CD14-positive monocyte (primary cell): ENCODE results near the gene JAK1. TPM values are rescaled to one million over a fixed set of nuclear protein-coding genes. Genes with fewer than 3 reads are reported as not detected.

Experiments used
- DNase-seq, 3 donors: peaks; one replicate each; pipeline ENCODE4 v3.0.0-alpha.2; 2011 to 2022
- H2AFZ ChIP-seq: 2 replicates; pipeline ENCODE4 v1.6.0; 2012; ENCODE audit warnings: mild to moderate bottlenecking, low read depth, low read length, inconsistent platforms; ENCODE audit not compliant: insufficient read depth, poor library complexity, severe bottlenecking
- H3K27ac ChIP-seq, 2 donors: 1 replicate in 1 of 2; 2 replicates in 1 of 2; pipeline ENCODE4 v1.5.1; 2012 to 2013; ENCODE audit warnings: low read length in 2 of 2, control low read depth in 1 of 2, inconsistent platforms in 1 of 2, low read depth in 1 of 2, mild to moderate bottlenecking in 1 of 2
- H3K27me3 ChIP-seq, 2 donors: one replicate each; pipeline versions ENCODE4 v1.6.0 to v1.6.1; 2011 to 2013; ENCODE audit warnings: low read length in 2 of 2; ENCODE audit not compliant: control insufficient read depth in 2 of 2, insufficient read depth in 2 of 2
- H3K36me3 ChIP-seq, 2 donors: replicated peaks in 1 of 2; 1 replicate in 1 of 2; 2 replicates in 1 of 2; pipeline versions ENCODE4 v1.5.1 to v1.6.1; 2012 to 2013; ENCODE audit warnings: low read length in 2 of 2, control low read depth in 1 of 2, inconsistent platforms in 1 of 2, mild to moderate bottlenecking in 1 of 2; ENCODE audit not compliant: insufficient read depth in 2 of 2, control insufficient read depth in 1 of 2
- H3K4me1 ChIP-seq, 2 donors: 1 replicate in 1 of 2; 2 replicates in 1 of 2; pipeline versions ENCODE4 v1.5.1 to v1.6.1; 2012 to 2013; ENCODE audit warnings: low read length in 2 of 2, control low read depth in 1 of 2, inconsistent platforms in 1 of 2, mild to moderate bottlenecking in 1 of 2, moderate library complexity in 1 of 2; ENCODE audit not compliant: insufficient read depth in 2 of 2, control insufficient read depth in 1 of 2
- H3K4me2 ChIP-seq: replicated peaks from 2 replicates; pipeline ENCODE3; 2012; ENCODE audit warnings: low read length, moderate library complexity, mild to moderate bottlenecking; ENCODE audit not compliant: poor library complexity, severe bottlenecking; ENCODE audit errors: extremely low read depth
- H3K4me3 ChIP-seq, 3 experiments: fragments of 200-600 bp in 1 of 3; sonication (generic) in 1 of 3; replicated peaks in 1 of 3; 1 replicate in 2 of 3; 2 replicates in 1 of 3; pipeline ENCODE4 v1.5.1; 2011 to 2013; ENCODE audit warnings: low read length in 3 of 3, mild to moderate bottlenecking in 3 of 3, control low read depth in 2 of 3, low read depth in 2 of 3, inconsistent platforms in 1 of 3, moderate library complexity in 1 of 3
- H3K79me2 ChIP-seq: 2 replicates; pipeline ENCODE4 v1.6.0; 2012; ENCODE audit warnings: mild to moderate bottlenecking, control low read depth, inconsistent platforms, low read length, moderate library complexity; ENCODE audit not compliant: insufficient read depth
- H3K9ac ChIP-seq: 2 replicates; pipeline ENCODE4 v1.6.0; 2017; ENCODE audit warnings: low read length, mild to moderate bottlenecking; ENCODE audit not compliant: insufficient read depth, poor library complexity, severe bottlenecking
- H3K9me3 ChIP-seq, 2 donors: replicated peaks in 1 of 2; 1 replicate in 1 of 2; 2 replicates in 1 of 2; pipeline versions ENCODE4 v1.5.1 to v1.6.1; 2012 to 2013; ENCODE audit warnings: low read length in 2 of 2, control low read depth in 1 of 2; ENCODE audit not compliant: control insufficient read depth in 1 of 2, insufficient read depth in 1 of 2
- H4K20me1 ChIP-seq: 2 replicates; pipeline ENCODE4 v1.6.0; 2012; ENCODE audit warnings: mild to moderate bottlenecking, low read length, control low read depth, moderate library complexity; ENCODE audit not compliant: insufficient read depth
- H3K27ac Mint-ChIP-seq, 7 donors: one replicate each; pipeline ENCODE4 v1.8.0; 2020; ENCODE audit warnings: mild to moderate bottlenecking in 7 of 7, mixed read lengths in 7 of 7, moderate library complexity in 6 of 7, inconsistent platforms in 2 of 7
- H3K27me3 Mint-ChIP-seq, 3 donors: one replicate each; pipeline ENCODE4 v1.8.0; 2021 to 2022; ENCODE audit warnings: low read depth in 3 of 3, mild to moderate bottlenecking in 3 of 3, mixed read lengths in 3 of 3, moderate library complexity in 3 of 3, inconsistent platforms in 1 of 3
- H3K36me3 Mint-ChIP-seq, 2 donors: one replicate each; pipeline ENCODE4 v1.8.0; 2020; ENCODE audit warnings: mixed read lengths in 2 of 2, inconsistent platforms in 1 of 2, mild to moderate bottlenecking in 1 of 2
- H3K4me1 Mint-ChIP-seq: one replicate; pipeline ENCODE4 v1.8.0; 2020; ENCODE audit warnings: mild to moderate bottlenecking, mixed read lengths
- H3K4me3 Mint-ChIP-seq, 2 donors: one replicate each; pipeline ENCODE4 v1.8.0; 2020; ENCODE audit warnings: mild to moderate bottlenecking in 2 of 2, mixed read lengths in 2 of 2, moderate library complexity in 1 of 2
- H3K9me3 Mint-ChIP-seq, 7 donors: one replicate each; pipeline ENCODE4 v1.8.0; 2020 to 2022; ENCODE audit warnings: mixed read lengths in 7 of 7, mild to moderate bottlenecking in 6 of 7, moderate library complexity in 6 of 7, inconsistent platforms in 2 of 7
- CTCF ChIP-seq: fragments of 200-600 bp; IDR thresholded peaks from one replicate; pipeline ENCODE4 v1.8.0; 2022; ENCODE audit warnings: antibody characterized with exemption, mild to moderate bottlenecking
- WGBS: methylation state at CpG from one replicate; pipeline ENCODE4 v1.1.5; 2013; ENCODE audit warnings: missing lambda C conversion rate; ENCODE audit not compliant: insufficient coverage; 5-methylcytosine and 5-hydroxymethylcytosine counted together
- intact Hi-C, 2 donors: fragments of 100-400 bp; cut with micrococcal nuclease; formaldehyde crosslinking; loops; one replicate each; pipeline versions ENCODE4 v1.15.0 to v1.15.1; 2023
- polyA plus RNA-seq, 3 donors: library from polyadenylated mRNA; depleted of rRNA in 1 of 3; unstranded in 2 of 3; stranded (reverse) in 1 of 3; fragments of 300-500 nt in 2 of 3; fragments of >200 nt in 1 of 3; fragmentation: Illumina TruSeq in 2 of 3; gene quantifications; 1 replicate in 2 of 3; 2 replicates in 1 of 3; pipeline ENCODE4 v1.2.3, GENCODE V29; 2012 to 2021

JAK1 gene
- polyA plus RNA-seq, 3 donors = 43.1 to 76.2 (median 72.6) TPM

DNA sequence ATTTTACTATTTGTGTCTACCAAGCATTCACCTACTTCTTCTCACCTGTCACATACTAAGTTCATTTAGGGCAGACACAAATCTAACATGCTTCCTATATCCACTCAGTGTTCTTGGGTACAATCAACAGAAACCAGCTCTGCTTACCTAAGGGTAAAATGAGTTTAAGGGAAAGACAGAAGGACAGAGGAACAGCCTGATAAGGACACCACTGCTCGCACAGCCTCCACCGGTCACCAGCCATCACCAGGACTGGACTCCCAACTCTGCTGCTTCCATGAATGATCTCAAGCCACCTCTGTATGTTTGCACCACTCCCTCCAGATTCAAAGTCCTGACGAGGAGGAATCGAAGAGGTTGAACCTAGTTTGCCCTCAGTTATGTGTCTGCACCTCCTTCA, 72.4 kb downstream of the JAK1 start:
- intact Hi-C loops = no loop called here
- H3K4me3 Mint-ChIP-seq = no peak overlapping the region
- H3K4me1 Mint-ChIP-seq = peaks cover 70% of the 10 kb centered on the region
- no peak for DNase-seq
- H3K27me3 Mint-ChIP-seq = peaks cover 0 to 2% (median 0%) of the 10 kb centered on the region in 3 donors
- peaks cover 0 to 10% of the 10 kb centered on the region in 2 donors for H3K36me3 Mint-ChIP-seq
- H2AFZ ChIP-seq = no peak overlapping the region
- no peak overlapping the region for H3K9ac ChIP-seq
- 97% methylated on average over 4 of the region's 4 CpGs for WGBS
- no peaks in the 10 kb centered on the region for H3K36me3 ChIP-seq
- peaks cover 98% of the 10 kb centered on the region for H4K20me1 ChIP-seq
- no peaks in the 10 kb centered on the region for H3K27me3 ChIP-seq
- peak overlapping the region in 2 of 7 donors; percentile 3 to 39 for H3K27ac Mint-ChIP-seq
- H3K4me2 ChIP-seq = no peak overlapping the region
- no peak overlapping the region for H3K27ac ChIP-seq
- no peak for TF ChIP-seq CTCF
- H3K4me3 ChIP-seq = no peak overlapping the region
- no peaks in the 10 kb centered on the region for H3K9me3 ChIP-seq
- peaks cover 96% of the 10 kb centered on the region for H3K79me2 ChIP-seq
- H3K4me1 ChIP-seq = peaks cover 20 to 36% of the 10 kb centered on the region in 2 donors
- H3K9me3 Mint-ChIP-seq = no peaks in the 10 kb centered on the region

GRCh38 chr1:64892576-64893573, 73.5 kb downstream of the JAK1 start:
- Histone ChIP-seq H3K4me2 (no peak overlapping the region), H3K9me3 (no peaks in the 10 kb centered on the region), H4K20me1 (peaks cover 98% of the 10 kb centered on the region), H3K9ac (no peak overlapping the region), H2AFZ (no peak overlapping the region), H3K4me1 (peaks cover 12 to 28% of the 10 kb centered on the region in 2 donors), H3K4me3 (no peak overlapping the region), H3K79me2 (peaks cover 98% of the 10 kb centered on the region), H3K36me3 (no peaks in the 10 kb centered on the region), H3K27ac (peak overlapping the region in 1 of 2 donors; percentile 22), H3K27me3 (no peaks in the 10 kb centered on the region)
- Mint-ChIP-seq H3K36me3 (peaks cover 0 to 10% of the 10 kb centered on the region in 2 donors), H3K27ac (peak overlapping the region in 3 of 7 donors; percentile 37 to 76 (median 50)), H3K4me1 (peaks cover 64% of the 10 kb centered on the region), H3K9me3 (no peaks in the 10 kb centered on the region), H3K27me3 (peaks cover 0 to 2% (median 0%) of the 10 kb centered on the region in 3 donors), H3K4me3 (no peak overlapping the region)
- intact Hi-C loops = no loop called here
- TF ChIP-seq CTCF = no peak
- no CpG with 5 or more reads among the region's 5 CpGs for WGBS
- DNase-seq = no peak
